ENCODE measurements around the gene MTMR3.

DNA sequence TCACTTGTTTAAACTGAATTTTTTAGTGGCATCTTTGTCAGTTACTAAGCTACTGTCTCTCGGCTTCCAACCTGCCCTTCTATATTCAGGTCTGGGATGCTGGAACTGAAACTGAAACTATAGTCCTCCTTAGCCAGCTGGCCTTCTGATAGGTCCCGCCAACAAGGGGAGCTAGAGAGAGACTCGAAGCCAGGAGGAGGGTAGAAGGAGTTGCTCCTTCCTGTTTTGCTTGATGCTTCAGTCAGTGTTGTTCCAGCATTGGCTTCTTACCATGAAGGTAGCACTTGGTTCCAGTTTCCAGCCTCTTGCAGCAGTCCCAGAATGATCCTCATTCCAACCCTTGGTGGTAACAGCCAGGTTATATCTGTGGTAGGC is 164.4 kb downstream of the MTMR3 start:
- TF ChIP-seq, protein P1, sequence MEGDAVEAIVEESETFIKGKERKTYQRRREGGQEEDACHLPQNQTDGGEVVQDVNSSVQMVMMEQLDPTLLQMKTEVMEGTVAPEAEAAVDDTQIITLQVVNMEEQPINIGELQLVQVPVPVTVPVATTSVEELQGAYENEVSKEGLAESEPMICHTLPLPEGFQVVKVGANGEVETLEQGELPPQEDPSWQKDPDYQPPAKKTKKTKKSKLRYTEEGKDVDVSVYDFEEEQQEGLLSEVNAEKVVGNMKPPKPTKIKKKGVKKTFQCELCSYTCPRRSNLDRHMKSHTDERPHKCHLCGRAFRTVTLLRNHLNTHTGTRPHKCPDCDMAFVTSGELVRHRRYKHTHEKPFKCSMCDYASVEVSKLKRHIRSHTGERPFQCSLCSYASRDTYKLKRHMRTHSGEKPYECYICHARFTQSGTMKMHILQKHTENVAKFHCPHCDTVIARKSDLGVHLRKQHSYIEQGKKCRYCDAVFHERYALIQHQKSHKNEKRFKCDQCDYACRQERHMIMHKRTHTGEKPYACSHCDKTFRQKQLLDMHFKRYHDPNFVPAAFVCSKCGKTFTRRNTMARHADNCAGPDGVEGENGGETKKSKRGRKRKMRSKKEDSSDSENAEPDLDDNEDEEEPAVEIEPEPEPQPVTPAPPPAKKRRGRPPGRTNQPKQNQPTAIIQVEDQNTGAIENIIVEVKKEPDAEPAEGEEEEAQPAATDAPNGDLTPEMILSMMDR (IDR thresholded peaks at IDR 0.05): no peak
- TF ChIP-seq POLR2AphosphoS5 (IDR thresholded peaks at IDR 0.05; ENCODE audit: low read depth, low read length) (no peak), SIN3A (IDR thresholded peaks at IDR 0.05; ENCODE audit: borderline replicate concordance, insufficient read depth, low read depth, low read length) (no peak), TCF7L2 (IDR thresholded peaks at IDR 0.05; ENCODE audit: low read depth, low read length) (no peak)

Data from Panc1 (cell line).